Activated CD4-positive, alpha-beta T cell treated with anti-CD3 and anti-CD28 coated beads, Interleukin-2, Interleukin-4, amounts not matched to agents 100 ng/mL and 50 ng/mL, durations not matched to agents 16 hours and 8 hours (primary cell): Measurements from ENCODE around the gene SIRPB2.

Experiments
- DNase-seq: peaks from one replicate; pipeline ENCODE4 v3.0.0-alpha.2; 2020; ENCODE audit warnings: low spot score

SIRPB2 gene

GRCh38 chr20:1491281-1491840 lies at the start of gene SIRPB2:
Gene SIRPB2 (minus strand): TSS chr20:1491420. CDS start chr20:1491359, 61 bp downstream.
- no peak for DNase-seq

GRCh38 chr20:1539816-1540419 lies 48.7 kb upstream of the SIRPB2 start:
- DNase-seq: no peak

- no peak for DNase-seq
These were observed 47.4 kb upstream of the SIRPB2 start for GRCh38 chr20:1538655-1539054.

GRCh38 chr20:1537731-1538058 lies 46.5 kb upstream of the SIRPB2 start:
- no peak for DNase-seq

GRCh38 chr20:1536893-1537730 lies 45.9 kb upstream of the SIRPB2 start:
- no peak for DNase-seq

GRCh38 chr20:1535420-1536175 lies 44.4 kb upstream of the SIRPB2 start:
- DNase-seq: no peak

- no peak for DNase-seq
These were observed 43.3 kb upstream of the SIRPB2 start for GRCh38 chr20:1534526-1534925.

- DNase-seq: no peak
These were observed 41.8 kb upstream of the SIRPB2 start for GRCh38 chr20:1533059-1533458.

GRCh38 chr20:1528811-1529210 lies 37.6 kb upstream of the SIRPB2 start:
- DNase-seq: no peak

GRCh38 chr20:1527923-1528322 lies 36.7 kb upstream of the SIRPB2 start:
- no peak for DNase-seq

GRCh38 chr20:1526896-1527295 lies 35.7 kb upstream of the SIRPB2 start:
- no peak for DNase-seq

GRCh38 chr20:1526310-1526709 lies 35.1 kb upstream of the SIRPB2 start:
- no peak for DNase-seq

GRCh38 chr20:1524004-1524403 lies 32.8 kb upstream of the SIRPB2 start:
- DNase-seq: no peak

- no peak for DNase-seq
These were observed 25.8 kb upstream of the SIRPB2 start for GRCh38 chr20:1517010-1517409.

- no peak for DNase-seq
These were observed 22.6 kb upstream of the SIRPB2 start for GRCh38 chr20:1513801-1514200.

GRCh38 chr20:1509237-1509636 lies 18.0 kb upstream of the SIRPB2 start:
- peak; percentile 9 for DNase-seq

- no peak for DNase-seq
These were observed 17.4 kb upstream of the SIRPB2 start for GRCh38 chr20:1508574-1508973.

- no peak for DNase-seq
These were observed 16.1 kb upstream of the SIRPB2 start for GRCh38 chr20:1507276-1507675.

GRCh38 chr20:1505871-1506270 lies 14.7 kb upstream of the SIRPB2 start:
- no peak for DNase-seq

GRCh38 chr20:1505361-1505760 lies 14.1 kb upstream of the SIRPB2 start:
- no peak for DNase-seq

- peak; percentile 81 for DNase-seq
These were observed 12.5 kb upstream of the SIRPB2 start for GRCh38 chr20:1503564-1504227.

- no peak for DNase-seq
These were observed 9.3 kb upstream of the SIRPB2 start for GRCh38 chr20:1500496-1500895.
